K562 (cell line): ENCODE measurements around the gene XYLB. TPM values are rescaled to one million over a fixed set of nuclear protein-coding genes. Genes with fewer than 3 reads are reported as not detected.

Experiments
- CC2D1A ChIP-seq: fragments of 450-650 bp; IDR thresholded peaks from 2 replicates; pipeline ENCODE4 v1.6.1; 2017; ENCODE audit warnings: mild to moderate bottlenecking
- FOXJ2 ChIP-seq: fragments of 200-800 bp; sonication (Bioruptor generic); IDR thresholded peaks from 2 replicates; pipeline ENCODE4 v1.6.1; 2016; ENCODE audit warnings: missing genetic modification characterization, missing compliant biosample characterization
- FUS ChIP-seq: fragments of 200-400 bp; formaldehyde crosslinking; optimal IDR thresholded peaks from 2 replicates; pipeline ENCODE3; 2017; ENCODE audit warnings: low read depth, low read length
- GATAD2B ChIP-seq: fragments of 450-650 bp; IDR thresholded peaks from 2 replicates; pipeline ENCODE4 v1.6.1; 2017; ENCODE audit warnings: mild to moderate bottlenecking, borderline replicate concordance
- HNRNPK ChIP-seq: fragments of 200-400 bp; formaldehyde crosslinking; IDR thresholded peaks from one replicate; pipeline ENCODE4 v1.6.1; 2018; ENCODE audit warnings: mild to moderate bottlenecking, low read depth, low read length; ENCODE audit not compliant: poor library complexity, severe bottlenecking
- KLF13 ChIP-seq: fragments of 450-650 bp; IDR thresholded peaks from 2 replicates; pipeline ENCODE4 v1.6.1; 2016; ENCODE audit warnings: missing genetic modification characterization, low read depth, mild to moderate bottlenecking, missing compliant biosample characterization, moderate library complexity, borderline replicate concordance
- NCOA4 ChIP-seq: fragments of 450-650 bp; IDR thresholded peaks from 2 replicates; pipeline ENCODE4 v1.6.1; 2018; ENCODE audit warnings: mild to moderate bottlenecking; ENCODE audit not compliant: partially characterized antibody
- NEUROD1 ChIP-seq: fragments of 150-350 bp; IDR thresholded peaks from 2 replicates; pipeline ENCODE4 v1.6.1; 2014; ENCODE audit warnings: borderline replicate concordance, low read length, low read depth; ENCODE audit not compliant: partially characterized antibody
- OTX1 ChIP-seq: fragments of 450-650 bp; formaldehyde crosslinking; IDR thresholded peaks from 2 replicates; pipeline ENCODE4 v1.4.0; 2022; ENCODE audit warnings: mild to moderate bottlenecking
- PCBP1 ChIP-seq: fragments of 200-400 bp; formaldehyde crosslinking; IDR thresholded peaks from 2 replicates; pipeline ENCODE4 v1.6.1; 2018; ENCODE audit warnings: mild to moderate bottlenecking, low read depth, low read length; ENCODE audit not compliant: poor library complexity, severe bottlenecking
- PRMT5 ChIP-seq: sonication (generic); formaldehyde crosslinking; IDR thresholded peaks from 2 replicates; pipeline ENCODE4 v1.5.0; 2020; ENCODE audit warnings: missing genetic modification reagents
- RBM39 ChIP-seq: fragments of 200-400 bp; formaldehyde crosslinking; optimal IDR thresholded peaks from 2 replicates; pipeline ENCODE3; 2018; ENCODE audit warnings: low read depth, low read length
- RHOXF2B ChIP-seq: fragments of 250-450 bp; sonication (Bioruptor Pico); conservative IDR thresholded peaks from 2 replicates; pipeline ENCODE4 v1.5.1; 2021
- RNF2 ChIP-seq: sonication (generic); IDR thresholded peaks from 2 replicates; pipeline ENCODE4 v1.6.1; 2016
- SAFB2 ChIP-seq: fragments of 200-400 bp; formaldehyde crosslinking; IDR thresholded peaks from 2 replicates; pipeline ENCODE4 v1.6.1; 2018; ENCODE audit warnings: borderline replicate concordance, low read length, low read depth, moderate library complexity; ENCODE audit not compliant: severe bottlenecking
- SRSF1 ChIP-seq: fragments of 200-400 bp; formaldehyde crosslinking; IDR thresholded peaks from 2 replicates; pipeline ENCODE4 v1.6.1; 2017; ENCODE audit warnings: mild to moderate bottlenecking, low read depth, low read length, moderate library complexity
- STAG1 ChIP-seq: sonication (generic); formaldehyde crosslinking; IDR thresholded peaks from 2 replicates; pipeline ENCODE4 v1.5.0; 2020; ENCODE audit warnings: missing genetic modification reagents, borderline replicate concordance
- YBX1 ChIP-seq: fragments of 450-650 bp; IDR thresholded peaks from 2 replicates; pipeline ENCODE4 v1.7.1; 2016; ENCODE audit warnings: mild to moderate bottlenecking
- ZEB2 ChIP-seq: fragments of 450-650 bp; IDR thresholded peaks from 2 replicates; pipeline ENCODE4 v1.6.1; 2016
- ZFPM2 ChIP-seq: fragments of 250-450 bp; sonication (Bioruptor Pico); IDR thresholded peaks from 2 replicates; pipeline ENCODE4 v1.5.1; 2022; ENCODE audit warnings: mild to moderate bottlenecking
- ZNF316 ChIP-seq: fragments of 450-650 bp; IDR thresholded peaks from 2 replicates; pipeline ENCODE4 v1.6.1; 2016
- ZNF444 ChIP-seq: fragments of 250-450 bp; sonication (Bioruptor Pico); IDR thresholded peaks from 2 replicates; pipeline ENCODE4 v1.4.0; 2020; ENCODE audit warnings: mild to moderate bottlenecking, moderate library complexity
- ZNF584 ChIP-seq: fragments of 200-800 bp; sonication (Bioruptor generic); IDR thresholded peaks from 2 replicates; pipeline ENCODE4 v1.6.1; 2016; ENCODE audit warnings: low read depth, mild to moderate bottlenecking, missing genetic modification characterization, missing compliant biosample characterization
- polyA plus RNA-seq, 8 experiments: library from polyadenylated mRNA; depleted of rRNA in 4 of 8; stranded (reverse) in 5 of 8; unstranded in 3 of 8; fragments of >200 nt; fragmentation: Nextera tagmentation in 2 of 8; fragmentation: Illumina TruSeq in 1 of 8; extraction: Ambion mirVana in 2 of 8; extraction: Trizol in 1 of 8; gene quantifications; 2 replicates each; pipeline versions ENCODE4 v1.2.1 to v1.2.3, GENCODE V29; 2011 to 2014; ENCODE audit warnings: inconsistent platforms in 1 of 8, missing spikeins in 1 of 8
- total RNA-seq, 7 experiments: library from RNA; depleted of rRNA in 6 of 7; stranded (reverse); fragments of >200 nt in 6 of 7; fragmentation: Illumina TruSeq in 2 of 7; extraction: Trizol in 2 of 7; gene quantifications; 2 replicates each; pipeline versions ENCODE4 v1.2.1 to v1.2.3, GENCODE V29; 2011 to 2021; ENCODE audit warnings: low replicate concordance in 1 of 7
- TF ChIP-seq, protein P1 (sequence below): fragments of 250-450 bp; sonication (Bioruptor Pico); IDR thresholded peaks from 2 replicates; pipeline ENCODE4 v1.8.0; 2022; ENCODE audit warnings: inconsistent platforms, mild to moderate bottlenecking, moderate library complexity, borderline replicate concordance
- TF ChIP-seq, protein P2 (sequence below): sonication (generic); formaldehyde crosslinking; IDR thresholded peaks from 2 replicates; pipeline ENCODE4 v1.8.0; 2022; ENCODE audit warnings: mild to moderate bottlenecking, missing genetic modification reagents

Gene XYLB
- total and polyA plus RNA-seq, 9 of the 15 experiments (the other 6 are each of a cell fraction or from before 2014, with no cell fraction given): 4.0 to 20.2 (median 13.2) TPM

GRCh38 chr3:38346587-38347410, at the start of gene XYLB (continued):
- TF ChIP-seq, protein P1, sequence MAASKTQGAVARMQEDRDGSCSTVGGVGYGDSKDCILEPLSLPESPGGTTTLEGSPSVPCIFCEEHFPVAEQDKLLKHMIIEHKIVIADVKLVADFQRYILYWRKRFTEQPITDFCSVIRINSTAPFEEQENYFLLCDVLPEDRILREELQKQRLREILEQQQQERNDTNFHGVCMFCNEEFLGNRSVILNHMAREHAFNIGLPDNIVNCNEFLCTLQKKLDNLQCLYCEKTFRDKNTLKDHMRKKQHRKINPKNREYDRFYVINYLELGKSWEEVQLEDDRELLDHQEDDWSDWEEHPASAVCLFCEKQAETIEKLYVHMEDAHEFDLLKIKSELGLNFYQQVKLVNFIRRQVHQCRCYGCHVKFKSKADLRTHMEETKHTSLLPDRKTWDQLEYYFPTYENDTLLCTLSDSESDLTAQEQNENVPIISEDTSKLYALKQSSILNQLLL (CRISPR knock-in tag): no peak
- no peak; the same call in 1 of the 2 replicates for TF ChIP-seq PRMT5
- TF ChIP-seq RHOXF2B: no peak
- TF ChIP-seq ZFPM2 (CRISPR knock-in tag): no peak
- TF ChIP-seq STAG1 (CRISPR knock-in tag): peak; percentile 74
- TF ChIP-seq FUS: no peak
- TF ChIP-seq SAFB2: no peak
- TF ChIP-seq RNF2: peak; percentile 89
- TF ChIP-seq SRSF1: no peak
- TF ChIP-seq PCBP1: peak; percentile 95
- TF ChIP-seq ZEB2: no peak; the same call in 1 of the 2 replicates
- TF ChIP-seq YBX1: no peak
- TF ChIP-seq, protein P2, sequence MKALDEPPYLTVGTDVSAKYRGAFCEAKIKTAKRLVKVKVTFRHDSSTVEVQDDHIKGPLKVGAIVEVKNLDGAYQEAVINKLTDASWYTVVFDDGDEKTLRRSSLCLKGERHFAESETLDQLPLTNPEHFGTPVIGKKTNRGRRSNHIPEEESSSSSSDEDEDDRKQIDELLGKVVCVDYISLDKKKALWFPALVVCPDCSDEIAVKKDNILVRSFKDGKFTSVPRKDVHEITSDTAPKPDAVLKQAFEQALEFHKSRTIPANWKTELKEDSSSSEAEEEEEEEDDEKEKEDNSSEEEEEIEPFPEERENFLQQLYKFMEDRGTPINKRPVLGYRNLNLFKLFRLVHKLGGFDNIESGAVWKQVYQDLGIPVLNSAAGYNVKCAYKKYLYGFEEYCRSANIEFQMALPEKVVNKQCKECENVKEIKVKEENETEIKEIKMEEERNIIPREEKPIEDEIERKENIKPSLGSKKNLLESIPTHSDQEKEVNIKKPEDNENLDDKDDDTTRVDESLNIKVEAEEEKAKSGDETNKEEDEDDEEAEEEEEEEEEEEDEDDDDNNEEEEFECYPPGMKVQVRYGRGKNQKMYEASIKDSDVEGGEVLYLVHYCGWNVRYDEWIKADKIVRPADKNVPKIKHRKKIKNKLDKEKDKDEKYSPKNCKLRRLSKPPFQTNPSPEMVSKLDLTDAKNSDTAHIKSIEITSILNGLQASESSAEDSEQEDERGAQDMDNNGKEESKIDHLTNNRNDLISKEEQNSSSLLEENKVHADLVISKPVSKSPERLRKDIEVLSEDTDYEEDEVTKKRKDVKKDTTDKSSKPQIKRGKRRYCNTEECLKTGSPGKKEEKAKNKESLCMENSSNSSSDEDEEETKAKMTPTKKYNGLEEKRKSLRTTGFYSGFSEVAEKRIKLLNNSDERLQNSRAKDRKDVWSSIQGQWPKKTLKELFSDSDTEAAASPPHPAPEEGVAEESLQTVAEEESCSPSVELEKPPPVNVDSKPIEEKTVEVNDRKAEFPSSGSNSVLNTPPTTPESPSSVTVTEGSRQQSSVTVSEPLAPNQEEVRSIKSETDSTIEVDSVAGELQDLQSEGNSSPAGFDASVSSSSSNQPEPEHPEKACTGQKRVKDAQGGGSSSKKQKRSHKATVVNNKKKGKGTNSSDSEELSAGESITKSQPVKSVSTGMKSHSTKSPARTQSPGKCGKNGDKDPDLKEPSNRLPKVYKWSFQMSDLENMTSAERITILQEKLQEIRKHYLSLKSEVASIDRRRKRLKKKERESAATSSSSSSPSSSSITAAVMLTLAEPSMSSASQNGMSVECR: peak; percentile 99
- TF ChIP-seq ZNF584 (CRISPR knock-in tag): no peak
- TF ChIP-seq FOXJ2: no peak; the same call in 1 of the 2 replicates
- no peak for TF ChIP-seq CC2D1A
- TF ChIP-seq RBM39: no peak
- TF ChIP-seq NCOA4: no peak
- TF ChIP-seq HNRNPK: no peak
- no peak for TF ChIP-seq ZNF444
- TF ChIP-seq KLF13 (tag): peak; percentile 88
- TF ChIP-seq GATAD2B: peak; percentile 96
- peak; percentile 47 for TF ChIP-seq NEUROD1
- no peak for TF ChIP-seq ZNF316
- no peak for TF ChIP-seq OTX1 (CRISPR knock-in tag)
